Stimulated activated CD8-positive, alpha-beta memory T cell treated with anti-CD3 and anti-CD28 coated beads, Interleukin-2, amount 100 ng/mL, for 1 hour (primary cell): ENCODE results near the gene UCK1.

Experiments used
- DNase-seq, 2 donors: peaks; one replicate each; pipeline ENCODE4 v3.0.0-alpha.2; 2020; ENCODE audit warnings: low read depth in 2 of 2

The UCK1 gene

DNA sequence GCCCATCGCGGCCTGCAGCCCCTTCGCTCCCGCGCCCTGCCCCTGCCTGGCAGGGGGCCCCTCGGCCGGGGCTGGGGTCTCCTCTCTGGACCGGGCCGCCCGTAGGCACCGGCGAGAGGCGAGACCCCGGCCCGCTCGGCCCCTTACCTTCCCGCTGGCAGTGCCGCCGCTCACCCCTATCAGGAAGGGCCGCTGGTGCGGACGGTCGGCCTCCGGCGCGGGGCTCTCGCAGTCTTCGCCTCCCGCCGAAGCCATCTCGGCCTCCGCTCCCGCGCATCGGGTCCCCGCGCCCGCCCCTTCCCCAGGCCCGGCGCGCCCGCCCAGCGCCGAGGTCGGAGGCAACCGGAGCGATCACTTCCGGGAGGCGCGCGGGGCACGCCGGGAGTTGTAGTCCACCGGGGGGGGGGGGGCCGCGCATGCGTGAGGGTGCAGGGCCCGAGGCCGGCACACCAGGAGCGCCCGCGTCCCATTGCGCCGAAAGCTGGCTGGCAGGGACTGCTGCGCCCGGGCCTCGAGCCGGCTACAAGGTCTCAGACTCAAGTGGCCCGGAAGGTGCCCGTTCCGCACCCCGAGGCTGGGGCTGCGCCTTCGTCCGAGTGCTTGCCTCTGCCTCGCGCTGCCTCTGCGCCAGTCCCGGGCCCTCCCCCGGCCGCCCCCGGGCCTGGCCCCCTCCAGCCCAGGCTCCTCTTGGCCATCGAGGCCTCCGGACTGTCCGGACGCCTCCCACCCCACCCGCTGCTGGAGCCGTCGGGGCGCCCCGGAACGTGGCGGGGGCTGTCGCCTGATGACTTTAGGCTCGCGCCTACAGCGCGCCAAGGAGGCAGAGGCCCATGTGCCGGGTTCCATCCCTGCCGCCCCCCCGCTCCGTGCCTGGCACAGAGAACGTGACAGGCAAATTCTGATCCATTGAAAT, at the start of gene UCK1:
Gene UCK1 (minus strand): TSS at position 344 of the 913 bp plus-strand sequence. CDS start 89 bp downstream, at position 255.
- DNase-seq = peak; percentile 35 to 59

DNA sequence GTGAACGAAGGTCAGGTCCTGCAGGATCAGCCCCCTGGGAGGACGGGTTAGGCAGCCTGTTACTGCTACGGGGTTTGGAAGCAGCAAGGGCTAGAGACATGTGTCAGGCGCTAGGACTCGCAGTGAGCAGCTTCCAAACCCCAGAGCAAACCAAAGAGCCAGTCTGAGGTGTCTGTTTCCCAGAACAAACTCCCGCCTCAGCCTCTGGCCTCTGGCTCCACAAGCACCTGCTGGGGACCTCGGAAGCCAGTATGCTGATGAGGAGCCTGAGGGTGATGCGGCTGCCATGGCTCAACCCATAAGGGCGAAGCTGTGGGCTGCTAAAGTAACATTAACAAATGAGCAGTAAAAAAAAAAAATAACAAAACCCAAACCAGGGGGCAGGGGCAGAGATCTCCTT, 49.3 kb upstream of the UCK1 start:
- DNase-seq = no peak

DNA sequence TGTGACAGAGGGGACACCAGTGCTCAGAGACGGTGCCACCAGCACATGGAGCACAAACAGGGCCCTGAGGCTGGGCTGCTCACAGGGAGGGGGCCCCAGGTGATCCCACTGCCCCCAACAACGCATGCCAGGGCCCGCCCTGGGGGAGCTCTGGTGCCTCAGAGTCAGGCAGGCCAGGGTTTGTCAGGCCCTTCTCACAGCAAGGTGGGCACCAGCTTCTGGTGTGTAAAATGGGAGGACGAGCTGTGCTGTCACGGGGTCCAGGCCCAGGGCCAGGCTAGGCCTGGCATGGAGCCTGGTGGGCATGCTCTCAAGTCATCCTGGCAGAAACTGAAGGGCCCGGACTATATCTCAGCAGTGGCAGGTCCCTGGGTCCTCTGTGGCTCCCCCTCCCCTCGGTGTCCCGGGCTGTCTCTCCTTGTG, 48.7 kb upstream of the UCK1 start:
- no peak for DNase-seq

DNA sequence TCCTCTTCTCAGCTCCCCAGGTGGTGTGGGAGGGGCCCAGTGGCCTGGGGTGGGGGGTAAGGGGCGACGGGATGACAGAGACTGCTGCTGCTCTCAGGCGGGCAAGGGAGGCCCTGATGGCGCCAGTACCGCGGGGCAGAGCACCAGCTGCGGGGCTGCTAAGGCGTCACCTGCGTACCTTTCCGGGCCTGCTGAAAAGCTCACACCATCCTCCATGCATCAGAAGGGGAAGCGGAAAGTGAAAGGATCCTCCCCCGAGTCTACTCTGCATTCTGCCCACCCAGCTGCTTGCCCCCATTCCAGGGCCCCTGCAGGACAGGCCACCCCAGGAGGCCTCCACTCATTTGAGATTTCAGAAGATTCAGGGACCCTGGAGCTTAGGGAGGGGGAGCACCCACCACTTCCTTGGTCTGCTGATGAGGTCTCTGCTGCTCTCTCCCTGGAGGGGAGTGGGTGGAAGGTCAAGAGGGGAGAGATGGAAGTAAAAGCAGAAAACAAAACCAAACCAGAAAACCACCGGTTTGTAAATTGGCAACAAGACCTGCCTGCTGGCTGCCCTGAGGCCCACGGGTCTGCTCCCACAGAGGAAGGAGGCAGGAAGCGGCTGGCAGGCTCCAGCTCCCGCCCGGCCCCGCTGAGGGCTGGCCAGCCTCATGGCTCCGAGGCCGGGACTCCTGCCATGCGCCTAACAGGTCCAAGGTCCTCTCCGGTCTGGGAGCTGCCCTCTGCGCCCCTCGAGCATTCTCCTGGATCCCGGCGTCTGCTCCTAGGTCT, 47.9 kb upstream of the UCK1 start:
- peak in 1 of 2 donors; percentile 16 for DNase-seq

DNA sequence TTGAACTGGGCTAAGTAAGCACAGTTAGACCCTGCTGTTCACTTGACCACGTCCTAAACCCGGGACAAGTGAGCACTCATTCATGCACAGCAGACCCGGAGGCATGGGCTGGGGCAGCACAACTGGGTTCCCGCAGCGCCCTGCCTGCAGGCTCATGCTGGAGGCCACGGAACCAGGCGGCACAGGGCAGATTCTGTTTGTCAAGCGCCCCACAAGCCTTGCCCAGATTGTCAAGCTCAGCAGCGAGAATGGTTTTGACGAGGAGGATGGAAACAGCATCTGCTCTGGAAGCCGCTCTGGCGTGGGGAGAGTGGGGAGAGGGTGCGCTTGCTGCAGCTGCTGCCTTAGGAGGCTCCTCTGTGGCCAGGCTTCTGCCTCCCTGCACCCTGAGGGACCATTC, 47.0 kb upstream of the UCK1 start:
- DNase-seq = no peak

DNA sequence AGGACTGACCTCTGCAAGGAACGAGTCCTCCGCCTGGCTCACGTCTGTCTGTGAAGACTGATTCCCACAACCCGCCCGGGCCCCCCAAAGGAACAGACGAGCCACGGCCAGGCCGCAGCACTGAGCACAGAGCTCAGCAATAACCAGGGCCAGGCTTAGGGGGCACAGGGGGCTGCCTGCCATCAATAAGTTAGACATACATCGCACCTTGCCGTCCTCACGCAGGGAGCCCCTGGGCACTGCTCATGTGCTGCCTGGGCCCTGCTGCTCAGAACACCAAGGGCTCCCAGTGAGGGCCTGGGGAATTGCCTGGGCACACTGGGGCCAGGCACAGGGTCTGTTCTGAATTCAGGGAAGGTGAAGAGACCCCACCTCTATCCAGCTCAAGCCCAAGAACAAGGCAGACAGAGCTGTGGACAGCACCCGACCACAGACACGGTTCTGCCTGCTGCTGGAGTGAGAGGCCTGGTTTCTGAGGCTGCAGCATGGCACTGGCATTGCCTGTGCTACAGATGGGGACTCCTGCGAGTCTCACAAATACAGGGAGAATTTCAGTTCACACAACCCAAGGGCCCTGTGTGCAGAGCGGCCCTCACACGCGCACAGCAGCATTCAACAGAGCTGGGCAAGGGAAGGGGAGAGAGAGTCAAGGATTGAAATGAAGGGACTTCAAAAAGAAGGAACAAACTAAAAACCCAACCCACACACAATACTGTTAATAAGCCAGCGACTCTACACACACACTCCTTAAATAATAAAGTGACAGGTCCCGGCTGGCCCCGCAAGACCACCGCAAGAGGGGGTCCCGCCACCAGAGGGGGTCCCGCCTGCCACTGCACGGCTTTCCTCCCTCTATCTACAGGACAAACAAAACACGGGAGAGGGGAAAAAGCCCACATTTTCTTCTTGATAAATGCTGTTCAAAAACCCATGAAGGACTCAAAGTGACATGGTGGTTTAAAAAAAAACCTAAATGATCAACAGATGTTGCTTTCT, 46.2 kb upstream of the UCK1 start:
- DNase-seq = no peak

DNA sequence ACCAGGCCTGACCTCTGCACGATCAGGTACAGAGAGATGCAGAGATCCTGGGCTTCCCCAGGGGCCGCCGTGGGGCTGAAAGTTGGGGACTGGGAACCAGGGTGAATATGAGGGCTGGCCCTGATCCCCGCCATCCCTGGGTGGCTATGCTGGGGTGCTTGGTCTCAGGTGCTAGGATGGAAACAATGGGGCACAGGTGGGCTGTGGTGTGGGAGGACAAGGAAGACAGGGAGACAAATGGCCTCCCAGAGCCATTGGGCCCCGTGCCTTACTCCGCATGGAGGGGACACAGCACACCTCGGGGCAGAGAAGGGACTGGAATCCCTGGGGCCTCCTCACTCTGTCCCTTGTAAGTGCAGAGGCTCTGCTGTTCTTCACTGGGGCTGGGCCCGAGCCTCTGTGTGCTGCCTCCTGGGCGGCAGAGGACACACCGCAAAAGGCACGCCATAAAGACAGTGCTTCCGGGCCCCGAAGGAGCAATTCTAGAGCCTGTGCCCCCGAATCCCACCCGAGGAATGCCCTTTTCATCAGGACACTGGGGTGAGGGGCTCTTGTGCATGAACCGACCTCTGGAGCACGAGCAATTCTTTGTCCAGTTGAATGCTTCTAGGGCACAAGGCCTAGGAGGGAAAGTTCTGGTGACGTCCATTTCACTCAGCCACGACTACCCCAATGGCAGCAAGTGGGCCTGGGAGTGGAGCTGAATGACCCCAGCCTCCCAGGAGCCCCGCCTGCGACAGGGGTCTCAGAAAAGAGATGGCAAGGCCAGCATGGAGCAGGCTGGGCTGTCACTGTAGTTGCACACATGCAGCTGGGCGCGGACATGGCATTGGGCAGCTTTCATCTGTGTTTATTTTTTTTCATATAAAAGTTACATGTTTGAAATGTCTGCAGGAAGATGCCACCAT, 45.1 kb upstream of the UCK1 start:
- no peak for DNase-seq

DNA sequence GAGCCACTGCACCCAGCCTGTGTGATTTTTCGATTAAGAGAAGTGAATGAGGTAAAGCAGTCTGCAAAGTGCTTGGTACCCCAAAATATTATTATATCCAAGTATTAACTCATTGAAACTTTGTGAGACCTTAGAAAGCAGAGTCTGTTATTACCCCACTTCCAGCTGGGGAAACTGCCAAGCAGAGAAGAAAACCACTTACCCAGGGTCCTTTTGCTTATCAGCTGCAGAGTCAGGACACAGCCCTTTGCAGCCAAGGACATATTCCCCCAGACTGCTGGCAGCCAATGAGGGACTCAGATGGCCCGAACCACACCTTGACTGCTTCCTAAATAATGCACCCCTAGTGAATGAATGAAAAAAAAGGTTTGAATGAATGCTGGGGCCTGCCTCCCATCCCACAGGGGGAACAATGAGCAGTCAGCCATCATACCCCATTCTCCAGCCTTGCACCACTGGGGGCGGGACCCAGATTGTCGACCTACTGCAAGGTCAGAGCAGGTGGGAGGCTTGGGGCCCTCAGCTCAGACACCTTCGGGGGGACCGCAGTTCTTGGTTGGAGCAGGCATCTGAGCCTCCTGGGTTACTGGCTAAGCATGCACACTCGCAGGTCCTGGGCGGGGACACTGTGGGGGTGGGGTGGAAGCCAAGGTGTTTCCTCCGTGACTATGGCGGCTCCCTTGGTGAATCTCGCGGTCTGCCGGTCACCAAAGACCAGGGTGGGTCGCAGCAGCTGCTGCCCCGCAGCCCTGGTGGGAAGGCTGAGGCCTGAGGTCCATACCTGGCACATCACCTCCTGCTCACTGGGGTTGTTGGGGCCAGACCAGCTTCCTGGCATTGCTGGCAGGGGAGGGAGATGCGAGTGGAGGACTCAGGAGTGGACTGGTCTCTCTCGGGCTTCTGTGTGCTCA, 43.9 kb upstream of the UCK1 start:
- DNase-seq = no peak

DNA sequence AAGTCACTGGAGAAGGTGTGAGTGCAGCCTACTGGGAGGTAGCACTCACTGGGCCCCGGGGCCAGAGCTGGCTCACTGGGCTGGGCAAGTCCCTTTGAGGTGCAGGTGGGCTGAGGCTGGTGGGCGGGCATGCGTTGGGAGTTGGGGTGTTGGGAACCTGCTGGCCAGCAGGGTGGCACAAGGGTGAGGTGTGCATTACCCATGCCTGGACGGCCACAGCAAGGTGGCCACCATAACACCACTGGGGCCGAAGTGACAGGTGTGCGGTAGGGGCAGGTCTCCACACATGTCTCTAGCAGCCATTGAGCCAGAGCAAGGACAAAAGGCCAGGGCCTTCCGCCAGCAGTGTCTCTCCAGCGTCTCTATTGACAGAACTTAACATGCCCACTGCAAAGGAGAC, 36.8 kb upstream of the UCK1 start:
- DNase-seq = no peak

DNA sequence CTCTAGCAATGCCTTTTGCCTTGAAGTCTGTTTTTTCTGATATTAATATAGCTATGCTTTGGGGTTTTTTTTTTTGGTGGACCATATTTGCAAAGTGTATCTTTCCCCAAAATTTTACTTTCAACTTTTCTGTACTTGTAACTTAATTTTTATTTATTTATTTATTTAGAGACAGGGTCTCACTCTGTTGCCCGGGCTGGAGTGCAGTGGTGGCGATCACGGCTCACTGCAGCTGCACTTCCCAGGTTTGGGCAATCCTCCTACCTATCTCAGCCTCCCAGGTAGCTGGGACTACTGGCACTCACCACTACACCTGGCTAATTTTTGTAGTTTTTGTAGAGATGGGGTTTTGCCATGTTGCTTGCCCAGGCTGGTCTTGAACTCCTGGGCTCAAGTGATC, 35.1 kb upstream of the UCK1 start:
- DNase-seq = no peak

DNA sequence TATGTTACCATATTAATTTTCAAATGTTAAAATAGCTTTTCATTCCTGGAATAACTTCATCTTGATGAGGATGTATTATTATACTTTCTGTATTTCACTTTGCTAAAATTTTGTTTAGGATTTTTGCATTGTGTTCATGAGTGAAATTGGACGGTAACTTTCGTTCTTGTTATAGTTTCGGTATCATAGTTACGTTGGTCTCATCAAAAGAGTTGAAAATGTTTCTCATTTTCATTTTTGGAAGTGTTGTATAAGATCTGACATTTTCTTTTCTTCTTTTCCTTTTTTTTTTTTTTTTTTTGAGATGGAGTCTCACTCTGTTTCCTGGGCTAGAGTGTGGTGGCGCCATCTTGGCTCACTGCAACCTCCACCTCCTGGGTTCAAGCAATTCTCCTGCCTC, 34.3 kb upstream of the UCK1 start:
- no peak for DNase-seq

DNA sequence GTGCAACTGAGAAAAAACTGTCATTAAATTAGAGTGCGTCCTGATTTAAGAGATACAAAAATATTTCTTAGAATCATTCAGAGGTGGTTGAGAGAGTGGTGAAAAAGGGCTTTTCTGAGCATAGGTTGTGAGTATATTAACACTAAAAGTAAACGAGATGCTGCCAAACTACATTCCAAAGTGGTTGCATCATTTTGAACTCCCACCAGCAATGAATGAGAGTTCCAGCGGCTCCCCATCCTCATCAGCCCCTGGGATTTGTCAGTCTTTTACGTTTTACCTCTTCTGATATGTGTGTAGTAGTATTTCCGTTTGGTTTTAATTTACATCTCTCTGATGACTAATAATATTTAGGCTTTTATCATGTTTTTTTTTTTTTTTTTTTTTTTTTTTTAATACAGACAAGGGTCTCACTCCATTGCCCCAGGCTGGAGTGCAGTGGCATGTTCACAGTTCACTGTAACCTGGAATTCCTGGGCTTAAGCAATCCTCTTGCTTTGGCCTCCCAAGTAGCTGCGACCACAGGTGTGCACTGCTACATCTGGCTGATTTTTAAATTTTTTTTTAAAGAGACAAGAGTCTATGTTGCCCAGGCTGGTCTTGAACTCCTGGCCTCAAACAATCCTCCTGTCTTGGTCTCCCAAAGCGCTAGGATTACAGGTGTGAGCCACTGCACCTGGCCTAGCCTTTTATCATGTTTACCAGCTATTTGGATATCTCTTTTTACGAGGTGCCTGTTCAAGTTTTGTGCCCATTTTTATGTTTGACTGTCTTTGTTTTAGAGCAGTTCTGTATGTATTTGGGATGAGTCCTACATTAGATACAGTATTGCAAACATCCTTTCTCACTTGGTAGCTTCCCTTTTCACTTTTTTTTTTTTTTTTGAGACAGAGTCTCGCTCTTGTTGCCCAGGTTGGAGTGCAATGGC, 31.2 kb upstream of the UCK1 start:
- DNase-seq = no peak

DNA sequence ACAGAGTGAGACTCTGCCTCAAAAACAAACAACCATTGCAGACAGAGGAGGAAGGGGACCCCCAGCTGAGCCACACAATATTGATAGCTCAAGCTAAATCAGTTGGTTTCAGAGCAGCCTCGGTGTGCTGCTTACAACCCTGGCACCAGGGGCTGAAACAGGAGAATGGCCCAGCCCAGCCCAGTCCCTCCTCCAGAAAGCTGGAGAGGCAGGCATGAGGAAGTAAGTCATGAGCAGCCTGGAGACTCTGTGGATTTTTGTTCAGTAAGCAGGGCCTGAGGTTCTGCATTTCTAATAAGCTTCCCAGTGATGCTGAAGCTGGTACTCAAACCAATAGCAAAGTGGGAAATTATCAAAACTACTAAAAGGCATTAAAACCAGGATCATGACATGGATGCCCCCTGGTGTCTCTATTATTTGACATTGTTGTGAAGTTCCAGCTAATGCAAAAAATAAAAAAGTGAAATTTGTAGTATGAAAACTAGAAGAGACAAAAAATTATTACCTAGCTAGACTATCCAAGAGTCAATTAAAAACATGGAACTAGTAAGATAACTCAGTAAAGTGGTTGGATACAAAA, 28.4 kb upstream of the UCK1 start:
- DNase-seq = no peak

DNA sequence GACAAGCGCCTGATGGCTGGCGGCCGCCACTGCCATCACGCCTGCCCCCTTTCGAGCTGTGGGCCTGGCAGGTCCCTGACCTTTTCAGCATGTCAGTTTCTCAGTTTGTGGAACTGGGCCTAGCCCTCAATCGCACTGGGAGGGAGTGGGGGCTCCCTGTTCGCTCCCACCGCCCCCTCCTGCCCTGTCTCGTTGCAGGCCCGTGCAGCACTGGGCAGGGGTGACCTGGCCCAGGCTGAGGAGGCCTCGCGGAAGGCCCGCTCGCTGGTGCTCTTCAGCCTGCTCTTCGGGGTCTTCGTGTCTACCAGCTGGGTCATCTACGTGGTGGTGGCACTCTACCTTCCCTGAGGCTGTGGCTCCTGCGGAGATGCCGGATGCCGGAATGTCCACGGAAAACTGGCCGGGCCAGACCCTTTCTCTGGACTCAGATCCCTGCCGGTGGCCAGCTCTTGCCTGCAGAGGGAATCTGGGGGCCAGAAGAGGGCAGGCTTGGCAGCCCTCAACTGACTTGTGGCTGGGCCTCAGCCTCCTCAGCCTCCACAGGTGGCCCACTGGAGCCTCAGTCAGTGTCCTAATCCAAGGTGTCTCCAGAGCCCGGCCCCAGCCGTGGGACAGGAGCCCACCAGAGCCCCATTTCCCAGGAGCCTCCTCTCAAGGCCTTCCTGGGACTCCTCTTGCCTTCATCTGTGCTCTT, 26.9 kb upstream of the UCK1 start:
- DNase-seq = no peak

DNA sequence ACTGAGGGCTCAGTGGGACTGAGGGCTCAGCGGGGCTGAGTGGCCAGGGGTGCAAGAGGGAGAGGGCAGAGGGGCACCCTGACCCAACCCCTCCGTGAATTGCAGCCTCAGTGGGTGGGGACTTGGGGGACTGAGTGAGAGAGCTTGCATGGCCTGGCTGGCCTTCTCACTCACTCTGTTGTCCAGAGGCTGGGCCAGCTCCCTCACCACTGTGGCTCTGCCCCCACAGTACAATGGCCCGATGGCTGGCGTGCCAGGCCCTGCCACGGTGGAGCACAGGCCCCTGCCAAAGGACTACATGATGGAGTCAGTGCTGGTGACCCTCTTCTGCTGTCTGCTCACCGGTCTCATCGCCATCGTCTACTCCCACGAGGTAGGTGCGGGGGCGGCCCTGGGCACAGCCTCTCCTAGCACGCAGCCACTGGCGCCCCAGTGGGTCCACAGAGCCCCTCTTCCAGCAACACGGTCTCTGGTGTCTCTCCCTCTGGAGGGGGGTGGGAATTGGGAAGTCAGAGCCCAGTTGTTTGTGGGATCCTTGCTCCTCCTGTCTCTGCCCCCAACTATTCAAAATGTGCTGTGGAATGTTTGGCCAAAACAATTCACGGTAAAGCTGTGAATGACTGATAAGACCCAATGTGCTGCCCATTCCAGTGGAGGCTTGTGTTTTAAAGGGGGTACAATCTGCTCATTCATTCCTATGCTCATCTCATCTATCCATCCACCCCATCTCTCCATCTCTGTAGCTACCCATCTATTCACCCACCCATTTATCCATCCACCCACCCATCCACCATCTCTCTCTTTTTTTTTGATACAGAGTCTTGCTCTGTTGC, 25.0 kb upstream of the UCK1 start:
- no peak for DNase-seq

DNA sequence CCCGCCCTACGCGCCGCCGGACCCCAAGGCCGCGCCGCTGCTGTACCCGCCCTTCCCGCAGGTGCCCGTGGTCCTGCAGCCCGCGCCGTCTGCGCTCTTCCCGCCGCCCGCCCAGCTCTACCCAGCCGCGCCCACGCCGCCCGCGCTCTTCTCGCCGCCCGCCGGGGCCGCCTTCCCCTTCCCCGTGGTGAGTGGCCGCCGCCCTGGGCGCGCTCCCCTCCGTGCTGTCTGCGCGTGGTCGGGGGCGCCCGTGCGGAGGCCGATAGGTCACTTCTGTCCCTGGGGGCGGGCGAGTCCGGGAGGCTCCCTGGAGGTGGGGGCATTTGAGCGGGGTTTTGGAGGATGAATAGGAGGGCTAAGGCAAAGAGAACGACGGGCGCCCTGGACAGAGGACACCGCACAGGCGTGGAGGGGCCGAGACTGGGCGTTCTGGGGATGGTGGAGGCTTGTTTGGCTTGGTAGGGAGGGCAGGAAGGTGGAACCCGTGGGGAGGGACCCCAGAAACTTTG, 23.8 kb upstream of the UCK1 start:
- DNase-seq = no peak
